KOPT-K1 (cell line): Measurements from ENCODE around the gene PAFAH1B1.
"Not testable (repeated sequence)": the region's sequence is repeated elsewhere in the genome, so short reads cannot be mapped to it uniquely, and the experiment has no call there.

Experiments
- H3K27ac ChIP-seq: fragments of 200-600 bp; sonication (generic); 2 replicates; pipeline ENCODE4 v1.5.1; 2016; ENCODE audit warnings: antibody characterized with exemption, mild to moderate bottlenecking, low read depth, low read length; ENCODE audit not compliant: poor library complexity, severe bottlenecking
- H3K36me3 ChIP-seq: fragments of 200-600 bp; sonication (generic); 2 replicates; pipeline ENCODE4 v1.5.1; 2017; ENCODE audit warnings: antibody characterized with exemption, mild to moderate bottlenecking, low read length, moderate library complexity; ENCODE audit not compliant: insufficient read depth
- H3K9me3 ChIP-seq: fragments of 200-600 bp; sonication (generic); 2 replicates; pipeline ENCODE4 v1.5.1; 2017; ENCODE audit warnings: antibody characterized with exemption, low read length, mild to moderate bottlenecking; ENCODE audit not compliant: insufficient read depth, poor library complexity, severe bottlenecking

Gene PAFAH1B1

GRCh38 chr17:2592971-2593820, at the start of gene PAFAH1B1:
Gene PAFAH1B1, plus strand, starts transcription at chr17:2593654. Its CDS starts 44,635 bp downstream, at chr17:2638289.
- Histone ChIP-seq H3K36me3 (0 out of 2 replicates have a peak, but pooled peaks cover 7% of the 10 kb centered on the region), H3K27ac (peak within 1 kb of the TSS; percentile 99), H3K9me3 (no peaks in the 10 kb centered on the region)

DNA sequence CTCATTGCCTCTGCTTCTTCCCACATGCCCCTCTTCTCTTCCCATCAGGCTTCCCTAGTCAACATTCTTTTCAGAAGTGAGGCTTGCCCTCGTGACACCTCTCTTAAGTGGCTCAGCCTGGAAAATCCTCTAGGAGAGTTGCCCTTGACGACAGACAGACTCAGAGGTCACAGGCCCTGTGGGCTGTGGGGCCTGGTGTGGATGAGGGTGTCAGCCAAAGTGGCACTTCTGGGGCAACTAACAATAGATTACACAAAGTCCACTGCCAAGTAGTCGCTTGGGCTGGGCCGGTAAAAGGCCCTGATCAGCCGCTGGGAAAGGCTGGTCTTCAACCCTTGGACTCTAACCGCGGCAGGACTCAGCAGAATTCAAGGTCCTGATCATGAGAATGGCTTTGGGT, 48.1 kb upstream of the PAFAH1B1 start:
- H3K36me3 ChIP-seq = no peaks in the 10 kb centered on the region
- no peaks in the 10 kb centered on the region for H3K9me3 ChIP-seq
- H3K27ac ChIP-seq = no peak overlapping the region

- Histone ChIP-seq H3K27ac (no peak overlapping the region), H3K36me3 (no peaks in the 10 kb centered on the region), H3K9me3 (no peaks in the 10 kb centered on the region)
Observed at GRCh38 chr17:2547176-2547575, 46.3 kb upstream of the PAFAH1B1 start.

GRCh38 chr17:2548026-2548425, 45.4 kb upstream of the PAFAH1B1 start:
- H3K9me3 ChIP-seq, H3K27ac ChIP-seq, H3K36me3 ChIP-seq: not testable (repeated sequence)

- no peaks in the 10 kb centered on the region for H3K9me3 ChIP-seq
- H3K27ac ChIP-seq = no peak overlapping the region
Observed at GRCh38 chr17:2549392-2550211, 43.9 kb upstream of the PAFAH1B1 start.

DNA sequence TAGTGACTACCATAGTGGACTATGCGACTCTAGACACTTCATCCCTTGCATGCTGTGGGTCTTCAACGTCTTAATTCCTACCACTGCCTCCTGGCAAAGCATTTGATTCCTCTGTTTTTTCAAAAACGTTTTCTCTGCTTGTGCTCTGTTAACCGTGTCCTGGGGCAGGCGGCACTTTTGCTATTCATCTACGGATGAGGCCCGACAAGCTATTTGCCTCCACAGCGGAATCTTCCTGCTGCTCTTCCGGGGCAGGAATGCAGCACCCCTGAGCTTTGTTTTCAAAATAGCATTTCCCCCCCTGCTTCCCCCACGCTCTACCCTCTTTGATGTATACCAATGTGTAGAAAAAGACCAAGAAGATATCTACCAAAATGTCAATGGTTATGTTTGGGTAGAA, 42.0 kb upstream of the PAFAH1B1 start:
- Histone ChIP-seq H3K36me3 (no peaks in the 10 kb centered on the region), H3K27ac (no peak overlapping the region), H3K9me3 (no peaks in the 10 kb centered on the region)

More at GRCh38 chr17:2549392-2550211, 43.9 kb upstream of the PAFAH1B1 start:
- no peaks in the 10 kb centered on the region for H3K36me3 ChIP-seq

- Histone ChIP-seq H3K27ac (no peak overlapping the region), H3K9me3 (no peaks in the 10 kb centered on the region)
Observed at GRCh38 chr17:2551928-2552327, 41.5 kb upstream of the PAFAH1B1 start.

GRCh38 chr17:2560658-2561057, 32.8 kb upstream of the PAFAH1B1 start:
- Histone ChIP-seq H3K36me3 (no peaks in the 10 kb centered on the region), H3K9me3 (peaks cover 11% of the 10 kb centered on the region), H3K27ac (no peak overlapping the region)

More at GRCh38 chr17:2551928-2552327, 41.5 kb upstream of the PAFAH1B1 start:
- H3K36me3 ChIP-seq = no peaks in the 10 kb centered on the region

- H3K9me3 ChIP-seq = peaks cover 11% of the 10 kb centered on the region
- H3K27ac ChIP-seq = no peak overlapping the region
- H3K36me3 ChIP-seq = no peaks in the 10 kb centered on the region
Observed at GRCh38 chr17:2562162-2562858, 31.1 kb upstream of the PAFAH1B1 start.

GRCh38 chr17:2563061-2563460, 30.4 kb upstream of the PAFAH1B1 start:
- Histone ChIP-seq H3K36me3 (no peaks in the 10 kb centered on the region), H3K27ac (no peak overlapping the region), H3K9me3 (peaks cover 11% of the 10 kb centered on the region)

DNA sequence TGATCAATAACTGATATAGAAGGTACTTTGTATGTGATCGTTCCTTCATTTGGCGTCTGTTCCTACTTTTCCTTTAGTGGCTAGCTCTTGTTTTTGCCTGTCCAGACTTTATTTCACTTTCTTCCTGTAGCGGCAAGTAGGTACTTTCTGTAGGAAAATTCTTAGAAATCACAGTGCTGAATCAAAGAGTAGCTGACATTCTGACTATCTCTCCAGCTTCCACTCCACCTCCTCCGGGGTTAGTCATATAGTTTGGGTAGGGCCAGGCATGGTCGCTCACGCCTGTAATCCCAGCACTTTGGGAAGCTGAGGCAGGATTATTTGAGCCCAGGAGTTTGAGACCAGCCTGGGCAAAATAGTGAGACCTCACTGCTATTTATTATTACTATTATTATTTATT, 29.9 kb upstream of the PAFAH1B1 start:
- Histone ChIP-seq H3K36me3 (no peaks in the 10 kb centered on the region), H3K27ac (no peak overlapping the region), H3K9me3 (peaks cover 11% of the 10 kb centered on the region)

DNA sequence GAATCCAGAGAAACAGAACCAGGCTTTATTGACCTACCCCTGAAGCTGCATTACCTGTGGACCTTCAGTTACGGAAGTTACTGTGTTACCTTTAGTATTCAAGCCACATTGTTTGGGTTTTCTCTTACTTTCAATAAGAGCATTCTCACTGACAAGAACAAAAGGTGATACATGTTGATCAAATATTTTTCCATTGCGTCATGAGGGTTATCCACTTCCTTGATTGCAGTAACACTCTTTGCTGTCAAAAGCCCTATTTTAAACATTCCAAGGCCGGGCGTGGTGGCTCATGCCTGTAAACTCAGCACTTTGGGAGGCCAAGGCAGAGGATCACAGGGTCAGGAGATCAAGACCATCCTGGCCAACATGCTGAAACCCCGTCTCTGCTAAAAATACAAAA, 28.6 kb upstream of the PAFAH1B1 start:
- H3K9me3 ChIP-seq = peaks cover 11% of the 10 kb centered on the region
- H3K27ac ChIP-seq = no peak overlapping the region
- H3K36me3 ChIP-seq = no peaks in the 10 kb centered on the region

DNA sequence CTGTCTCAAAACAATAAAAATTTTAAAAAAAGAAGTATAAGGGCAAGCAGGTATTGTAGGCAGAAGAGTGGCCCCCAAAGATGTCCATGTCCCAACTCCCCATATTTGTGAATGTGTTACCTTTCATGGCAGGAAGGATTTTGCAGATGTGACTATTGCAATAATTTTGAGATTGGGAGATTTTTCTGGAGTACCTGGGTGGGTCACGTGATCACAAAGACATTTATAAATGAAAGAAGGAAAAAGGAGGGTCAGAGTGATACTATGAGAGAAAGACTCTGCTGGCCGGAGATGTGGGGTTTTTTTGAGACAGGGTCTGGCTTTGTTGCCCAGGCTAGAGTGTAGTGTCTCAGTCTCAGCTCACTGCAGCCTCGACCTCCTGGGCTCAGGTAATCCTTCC, 27.4 kb upstream of the PAFAH1B1 start:
- Histone ChIP-seq H3K9me3 (peaks cover 6% of the 10 kb centered on the region), H3K36me3 (no peaks in the 10 kb centered on the region), H3K27ac (no peak overlapping the region)

DNA sequence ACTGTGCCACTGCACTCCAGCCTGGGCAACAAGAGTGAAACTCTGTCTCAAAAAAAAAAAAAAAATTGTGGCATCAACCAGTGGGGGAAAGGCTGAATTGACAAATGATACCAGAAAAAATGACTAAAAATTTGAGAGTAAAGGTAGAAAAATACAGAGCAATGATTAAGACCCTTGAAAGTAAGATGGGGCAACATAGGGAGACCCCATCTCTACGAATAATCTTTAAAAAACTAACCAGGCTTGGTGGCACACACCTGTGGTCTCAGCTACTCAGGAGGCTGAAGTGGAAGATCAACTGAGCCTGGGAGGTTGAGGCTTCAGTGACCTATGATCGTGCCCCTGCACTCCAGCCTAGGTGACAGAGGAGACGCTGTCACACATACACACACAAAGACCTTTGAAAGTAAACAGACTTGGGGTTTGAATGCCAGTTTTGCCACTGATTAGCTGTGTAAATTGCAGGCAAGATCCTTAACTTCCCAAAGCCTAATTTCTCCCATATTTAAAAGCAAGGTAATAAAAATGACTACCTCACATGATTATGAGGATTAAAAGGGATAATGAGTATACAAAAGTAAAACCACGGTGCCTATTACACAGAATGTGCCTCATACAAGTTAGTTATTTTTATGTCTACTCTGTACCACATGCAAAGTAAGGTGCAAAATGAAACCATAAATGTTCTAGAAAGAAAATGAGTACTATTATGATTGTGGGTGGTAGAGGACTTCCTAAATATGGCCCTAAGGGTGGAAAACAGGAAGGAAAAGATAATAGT, 21.7 kb upstream of the PAFAH1B1 start:
- H3K9me3 ChIP-seq = no peaks in the 10 kb centered on the region
- H3K27ac ChIP-seq = no peak overlapping the region
- H3K36me3 ChIP-seq = no peaks in the 10 kb centered on the region
